Fibroblast of lung (primary cell): ENCODE results near the gene GRK6. TPM values are rescaled to one million over a fixed set of nuclear protein-coding genes. Genes with fewer than 3 reads are reported as not detected.

Experiments
- DNase-seq, 2 donors: peaks; one replicate each; pipeline versions ENCODE4 v3.0.0 to v3.0.0-alpha.2; 2010; ENCODE audit warnings: low read depth in 2 of 2
- H2AFZ ChIP-seq: 2 replicates; pipeline ENCODE4 v1.5.1; 2012; ENCODE audit warnings: low read length, control low read depth, inconsistent platforms
- H3K27ac ChIP-seq: 2 replicates; pipeline ENCODE4 v1.5.1; 2011; ENCODE audit warnings: low read length, control low read depth; ENCODE audit not compliant: insufficient read depth
- H3K27me3 ChIP-seq: 2 replicates; pipeline ENCODE4 v1.5.1; 2011; ENCODE audit warnings: mild to moderate bottlenecking, low read length; ENCODE audit not compliant: control insufficient read depth, insufficient read depth
- H3K36me3 ChIP-seq: 2 replicates; pipeline ENCODE4 v1.5.1; 2011; ENCODE audit warnings: low read length; ENCODE audit not compliant: control insufficient read depth, insufficient read depth
- H3K4me1 ChIP-seq: 2 replicates; pipeline ENCODE4 v1.5.1; 2011; ENCODE audit warnings: low read length; ENCODE audit not compliant: control insufficient read depth, insufficient read depth; ENCODE audit errors: extremely low read depth
- H3K4me2 ChIP-seq: 2 replicates; pipeline ENCODE4 v1.5.1; 2011; ENCODE audit warnings: low read length, control low read depth; ENCODE audit not compliant: insufficient read depth; ENCODE audit errors: extremely low read depth
- H3K4me3 ChIP-seq, 4 experiments: fragments of 200-600 bp in 1 of 4; sonication (generic) in 1 of 4; replicated peaks in 1 of 4; 2 replicates each; pipeline ENCODE4 v1.5.1; 2011 to 2016; ENCODE audit warnings: low read length in 4 of 4, low read depth in 3 of 4, mild to moderate bottlenecking in 3 of 4, control low read depth in 2 of 4, inconsistent platforms in 1 of 4, mixed read lengths in 1 of 4; ENCODE audit not compliant: insufficient read depth in 1 of 4; ENCODE audit errors: control extremely low read depth in 1 of 4
- H3K79me2 ChIP-seq: 2 replicates; pipeline ENCODE4 v1.5.1; 2012; ENCODE audit warnings: mild to moderate bottlenecking, low read length, inconsistent platforms; ENCODE audit not compliant: control insufficient read depth, insufficient read depth
- H3K9ac ChIP-seq: 2 replicates; pipeline ENCODE4 v1.5.1; 2011; ENCODE audit warnings: mild to moderate bottlenecking, low read length, control low read depth; ENCODE audit not compliant: insufficient read depth
- H3K9me3 ChIP-seq: 2 replicates; pipeline ENCODE4 v1.5.1; 2012; ENCODE audit warnings: low read depth, low read length; ENCODE audit not compliant: control insufficient read depth, insufficient read depth
- H4K20me1 ChIP-seq: 2 replicates; pipeline ENCODE4 v1.5.1; 2011; ENCODE audit warnings: low read length; ENCODE audit not compliant: control insufficient read depth, insufficient read depth; ENCODE audit errors: extremely low read depth
- CTCF ChIP-seq, 2 donors: IDR thresholded peaks in 1 of 2; conservative IDR thresholded peaks in 1 of 2; 1 replicate in 1 of 2; 2 replicates in 1 of 2; pipeline ENCODE4 v1.5.1; 2011 to 2012; ENCODE audit warnings: low read length in 2 of 2, control low read depth in 1 of 2, inconsistent platforms in 1 of 2, low read depth in 1 of 2, mild to moderate bottlenecking in 1 of 2
- EZH2 ChIP-seq: IDR thresholded peaks from 2 replicates; pipeline ENCODE4 v1.5.1; 2012; ENCODE audit warnings: low read length, control low read depth, mild to moderate bottlenecking; ENCODE audit errors: missing control alignments
- polyA plus RNA-seq, 2 donors: library from polyadenylated mRNA; depleted of rRNA in 1 of 2; stranded (reverse) in 1 of 2; unstranded in 1 of 2; fragments of >200 nt; gene quantifications; 2 replicates each; pipeline ENCODE4 v1.2.1, GENCODE V29; 2011 to 2012; ENCODE audit warnings: missing spikeins in 1 of 2
- total RNA-seq: library from RNA; depleted of rRNA; stranded (reverse); fragments of >200 nt; gene quantifications from 2 replicates; pipeline ENCODE4 v1.2.1, GENCODE V29; 2014

GRK6 gene
- total and polyA plus RNA-seq, 2 donors (not counting 1 experiment from before 2014, with no cell fraction given) = 15.0 to 15.8 TPM

DNA sequence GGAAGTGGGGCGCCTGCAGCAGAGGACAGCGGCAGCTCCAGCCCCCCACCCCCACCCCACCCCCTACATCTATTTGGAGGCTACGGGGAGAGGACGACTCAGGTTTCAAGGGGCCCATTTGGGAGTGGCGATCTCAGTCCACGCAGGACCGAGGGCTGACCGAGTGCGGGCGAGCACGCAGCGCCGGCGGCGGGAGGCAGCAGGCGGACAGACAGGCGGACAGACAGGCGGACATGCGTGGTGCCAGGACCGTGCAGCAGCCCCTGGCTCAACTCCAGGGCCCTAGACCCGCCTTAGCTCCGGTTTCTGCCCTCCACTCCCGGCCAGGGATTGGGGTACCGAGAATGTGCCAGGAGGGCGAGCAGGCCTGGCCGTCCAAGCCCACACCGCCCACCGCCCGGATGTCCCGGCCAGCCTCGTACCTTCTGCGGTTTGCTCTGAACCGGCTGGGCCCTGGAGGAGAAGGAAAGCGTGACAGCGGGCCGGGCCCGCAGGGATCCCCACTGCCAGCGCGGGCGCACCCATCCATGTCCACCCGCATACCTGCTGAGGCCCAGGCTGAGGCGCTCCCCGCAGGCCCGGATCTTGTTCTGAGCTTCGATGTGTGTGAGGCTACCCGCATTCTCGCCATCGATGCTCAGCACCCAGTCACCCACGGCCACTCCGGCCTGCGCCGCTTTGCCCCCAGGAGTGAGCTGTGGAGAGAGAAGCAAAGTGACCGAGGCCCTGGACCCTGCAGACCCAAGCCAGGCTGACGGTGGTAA is 65.7 kb downstream of the GRK6 start:
- no peak overlapping the region for H3K9ac ChIP-seq
- no peaks in the 10 kb centered on the region for H3K27me3 ChIP-seq
- H2AFZ ChIP-seq = no peak overlapping the region
- peaks cover 69% of the 10 kb centered on the region for H3K36me3 ChIP-seq
- H3K27ac ChIP-seq = peak overlapping the region; percentile 93
- no peak for TF ChIP-seq CTCF (conservative IDR thresholded peaks at IDR 0.05 in 1 of 2, IDR thresholded peaks at IDR 0.05 in 1 of 2; ENCODE audit: low read depth in 1 of 2, low read length in 2 of 2)
- TF ChIP-seq EZH2 = no peak
- peaks cover 31% of the 10 kb centered on the region for H3K4me1 ChIP-seq
- no peak for DNase-seq
- no peak overlapping the region for H3K4me3 ChIP-seq
- H3K4me2 ChIP-seq = no peak overlapping the region
- H4K20me1 ChIP-seq = no peaks in the 10 kb centered on the region
- peaks cover 54% of the 10 kb centered on the region for H3K79me2 ChIP-seq
- H3K9me3 ChIP-seq = no peaks in the 10 kb centered on the region

Other genes starting within 250 kb of the GRK6 start
- 22.1 and 25.9 TPM in 2 replicates for gene RAB24, start 123.0 kb upstream of the GRK6 start, total RNA-seq
- gene RAB24, start 123.0 kb upstream of the GRK6 start, polyA plus RNA-seq = 27.9 and 34.2 TPM in 2 replicates
- 56.8 and 64.2 TPM in 2 replicates for gene PRELID1, start 122.9 kb upstream of the GRK6 start, total RNA-seq
- gene PRELID1, start 122.9 kb upstream of the GRK6 start, polyA plus RNA-seq = 145 and 226 TPM in 2 replicates
- 1.0 and 6.6 TPM in 2 replicates for gene MXD3, start 114.8 kb upstream of the GRK6 start, total RNA-seq
- 1.8 and 3.4 TPM in 2 replicates for gene MXD3, start 114.8 kb upstream of the GRK6 start, polyA plus RNA-seq
- gene LMAN2, start 75.0 kb upstream of the GRK6 start, total RNA-seq = 294 and 396 TPM in 2 replicates
- 145 and 221 TPM in 2 replicates for gene LMAN2, start 75.0 kb upstream of the GRK6 start, polyA plus RNA-seq
- gene RGS14, start 68.8 kb upstream of the GRK6 start, total RNA-seq = 2.6 and 4.1 TPM in 2 replicates
- gene RGS14, start 68.8 kb upstream of the GRK6 start, polyA plus RNA-seq = 2.5 and 3.1 TPM in 2 replicates
- not detected in 2 replicates for gene SLC34A1, start 42.2 kb upstream of the GRK6 start, total RNA-seq
- not detected in 2 replicates for gene SLC34A1, start 42.2 kb upstream of the GRK6 start, polyA plus RNA-seq
- not detected in 2 replicates for gene PFN3, start 26.0 kb upstream of the GRK6 start, total RNA-seq
- gene PFN3, start 26.0 kb upstream of the GRK6 start, polyA plus RNA-seq = not detected in 2 replicates
- under 0.01 and 0.50 TPM in 2 replicates for gene F12, start 17.1 kb upstream of the GRK6 start, total RNA-seq
- gene F12, start 17.1 kb upstream of the GRK6 start, polyA plus RNA-seq = 0.10 and 0.19 TPM in 2 replicates
- gene PRR7, start 20.1 kb downstream of the GRK6 start, total RNA-seq = 2.1 and 2.3 TPM in 2 replicates
- gene PRR7, start 20.1 kb downstream of the GRK6 start, polyA plus RNA-seq = 1.6 TPM in 2 replicates
- gene DBN1, start 47.0 kb downstream of the GRK6 start, total RNA-seq = 96.4 and 102 TPM in 2 replicates
- gene DBN1, start 47.0 kb downstream of the GRK6 start, polyA plus RNA-seq = 138 and 181 TPM in 2 replicates
- 55.2 and 65.2 TPM in 2 replicates for gene PDLIM7, start 70.9 kb downstream of the GRK6 start, total RNA-seq
- 117 and 245 TPM in 2 replicates for gene PDLIM7, start 70.9 kb downstream of the GRK6 start, polyA plus RNA-seq
- 0.99 and 2.1 TPM in 2 replicates for gene DOK3, start 83.2 kb downstream of the GRK6 start, total RNA-seq
- gene DOK3, start 83.2 kb downstream of the GRK6 start, polyA plus RNA-seq = 0.58 and 1.5 TPM in 2 replicates
- 76.5 and 79.1 TPM in 2 replicates for gene DDX41, start 90.3 kb downstream of the GRK6 start, total RNA-seq
- 66.8 and 71.5 TPM in 2 replicates for gene DDX41, start 90.3 kb downstream of the GRK6 start, polyA plus RNA-seq
- 17.5 and 28.4 TPM in 2 replicates for gene FAM193B, start 127.9 kb downstream of the GRK6 start, total RNA-seq
- 15.9 and 27.9 TPM in 2 replicates for gene FAM193B, start 127.9 kb downstream of the GRK6 start, polyA plus RNA-seq
- gene TMED9, start 165.5 kb downstream of the GRK6 start, total RNA-seq = 94.8 and 139 TPM in 2 replicates
- 259 and 355 TPM in 2 replicates for gene TMED9, start 165.5 kb downstream of the GRK6 start, polyA plus RNA-seq
- 21.6 and 29.1 TPM in 2 replicates for gene B4GALT7, start 173.5 kb downstream of the GRK6 start, total RNA-seq
- gene B4GALT7, start 173.5 kb downstream of the GRK6 start, polyA plus RNA-seq = 18.2 and 20.8 TPM in 2 replicates